ENCODE measurements around the gene C19orf85.

GRCh38 chr19:55455576-55456235 lies 8.8 kb downstream of the C19orf85 start:
- TF ChIP-seq ZNF274 (IDR thresholded peaks at IDR 0.05; ENCODE audit: low read length) (no peak), ZNF274 (tag by site-specific recombination; IDR thresholded peaks at IDR 0.05; ENCODE audit: borderline replicate concordance) (no peak), ZNF707 (tag by site-specific recombination; IDR thresholded peaks at IDR 0.05) (no peak)
